Hematopoietic multipotent progenitor cell (in vitro differentiated cells): ENCODE data around the gene RFT1. TPM values are rescaled to one million over a fixed set of nuclear protein-coding genes. Genes with fewer than 3 reads are reported as not detected.

Experiments used
- DNase-seq, 3 donors: peaks; one replicate each; pipeline ENCODE4 v3.0.0-alpha.2; 2011 to 2015; ENCODE audit warnings: low read depth in 2 of 3, low spot score in 2 of 3
- total RNA-seq: library from RNA; depleted of rRNA; stranded (reverse); fragments of >200 nt; gene quantifications from one replicate; pipeline ENCODE4 v1.2.3, GENCODE V29; 2012

RFT1 gene
- total RNA-seq, 1 donor: 14.0 TPM

DNA sequence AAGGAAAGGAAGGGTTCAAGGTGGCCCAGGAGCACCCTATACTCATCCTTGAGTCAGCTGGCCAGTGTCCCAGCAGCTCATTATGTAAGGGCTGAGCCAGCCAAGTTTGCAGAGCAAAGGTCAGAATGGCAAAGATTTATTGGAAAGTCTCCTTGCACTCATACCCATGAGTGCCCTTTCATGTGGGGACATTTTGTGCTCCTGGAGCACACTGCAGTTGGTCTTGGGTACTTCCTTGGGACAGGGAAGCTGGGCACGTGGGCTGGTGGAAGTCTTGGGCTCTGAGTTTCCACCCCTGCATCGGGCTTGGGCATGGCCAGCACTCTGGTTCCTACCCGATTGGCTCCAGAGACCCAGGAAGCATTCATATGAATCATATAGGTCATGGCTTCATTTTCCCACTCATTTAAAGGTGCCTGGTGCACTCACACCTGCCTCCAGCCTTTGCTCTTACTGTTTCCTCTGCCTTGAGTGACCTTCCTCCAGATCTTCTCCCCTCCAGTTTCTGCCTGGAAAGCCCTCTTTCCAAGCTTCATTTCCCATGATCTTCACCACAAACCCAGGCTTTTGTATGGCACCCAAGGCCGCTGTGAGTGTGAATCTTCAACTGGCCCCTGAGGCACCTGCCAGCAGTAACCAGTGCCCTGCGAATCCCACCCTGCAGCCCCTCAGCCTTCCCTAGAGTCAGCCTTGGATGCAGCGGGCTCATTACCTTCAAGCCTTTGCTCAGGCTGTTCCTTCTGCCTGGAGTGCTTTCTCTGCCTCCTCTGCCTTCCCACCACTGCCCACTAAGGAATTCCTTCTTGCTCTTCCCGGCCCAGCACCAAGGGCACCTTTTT lies 20.2 kb upstream of the RFT1 start:
- no peak for DNase-seq

DNA sequence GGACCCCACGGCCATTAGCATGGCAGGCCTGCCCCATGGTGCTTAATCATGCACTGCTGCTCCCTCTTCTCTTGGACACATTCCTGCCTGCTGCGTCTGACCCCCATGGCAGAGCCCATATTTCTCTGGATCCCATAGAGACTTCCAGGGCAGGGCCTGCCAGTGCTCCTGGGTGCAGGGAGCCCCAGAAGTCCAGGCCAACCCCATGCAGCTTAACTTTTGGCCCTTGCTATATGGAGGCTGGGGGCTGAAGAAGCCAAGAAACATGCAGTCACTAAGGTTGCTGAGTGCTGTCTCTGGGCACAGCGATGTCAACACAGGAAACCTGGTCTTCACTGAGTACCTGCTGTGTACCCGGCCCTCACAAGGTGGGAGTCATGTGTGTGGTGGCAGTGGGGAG lies 19.5 kb upstream of the RFT1 start:
- no peak for DNase-seq

DNA sequence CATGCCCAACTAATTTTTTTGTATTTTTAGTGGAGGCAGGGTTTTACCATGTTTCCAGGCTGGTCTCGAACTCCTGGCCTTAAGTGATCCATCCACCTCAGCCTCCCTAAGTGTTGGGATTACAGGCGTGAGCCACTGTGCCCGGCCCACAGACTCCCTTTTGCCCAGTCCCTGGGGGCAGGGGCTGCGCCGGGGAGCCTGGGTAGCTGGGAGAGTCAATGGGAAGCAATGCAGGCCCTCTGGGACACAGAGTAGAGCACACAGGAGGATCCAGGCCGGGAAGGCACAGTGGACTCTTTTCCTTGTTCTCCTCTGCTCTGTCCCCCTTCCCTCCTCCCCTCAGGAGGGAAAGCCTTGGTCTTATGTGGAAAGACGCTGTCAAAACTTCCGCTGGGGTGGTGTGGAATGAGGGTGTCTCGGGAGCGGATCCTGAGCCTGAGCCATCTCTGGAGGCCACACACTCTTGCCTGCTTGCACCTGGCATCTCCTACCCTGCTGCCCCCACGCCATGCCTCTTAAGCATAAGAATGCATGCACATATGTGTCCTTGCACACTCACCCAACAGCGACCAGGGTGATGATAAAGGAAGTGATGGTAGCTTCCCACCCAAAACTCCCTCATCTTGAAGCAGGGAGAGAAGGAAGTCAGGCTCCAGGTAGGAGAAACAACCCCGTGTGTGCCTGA lies 18.9 kb upstream of the RFT1 start:
- no peak for DNase-seq

DNA sequence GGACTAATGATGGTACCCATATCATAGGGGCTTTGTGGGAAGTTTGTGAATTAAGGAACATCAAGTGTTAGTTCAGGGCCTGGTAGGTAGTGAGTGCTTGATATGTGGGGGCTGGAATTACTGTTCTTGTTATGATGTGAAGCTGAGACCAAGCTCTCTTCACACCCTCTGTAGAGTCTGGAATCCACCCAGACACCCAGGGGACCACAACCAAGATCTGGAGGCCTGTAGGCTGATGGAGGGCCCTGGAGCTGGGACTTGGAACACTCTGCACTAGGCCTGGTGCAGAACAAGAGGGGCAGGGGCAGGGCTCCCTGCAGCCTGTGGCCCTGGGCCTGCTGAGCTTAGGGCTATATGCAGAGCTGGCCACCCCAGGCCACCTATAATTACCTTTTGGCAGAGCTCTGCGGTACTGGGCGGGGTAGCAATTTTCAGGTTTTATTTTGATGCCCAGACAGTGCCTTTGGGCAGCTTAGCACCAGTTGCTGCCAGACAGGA lies 17.7 kb upstream of the RFT1 start:
- no peak for DNase-seq

DNA sequence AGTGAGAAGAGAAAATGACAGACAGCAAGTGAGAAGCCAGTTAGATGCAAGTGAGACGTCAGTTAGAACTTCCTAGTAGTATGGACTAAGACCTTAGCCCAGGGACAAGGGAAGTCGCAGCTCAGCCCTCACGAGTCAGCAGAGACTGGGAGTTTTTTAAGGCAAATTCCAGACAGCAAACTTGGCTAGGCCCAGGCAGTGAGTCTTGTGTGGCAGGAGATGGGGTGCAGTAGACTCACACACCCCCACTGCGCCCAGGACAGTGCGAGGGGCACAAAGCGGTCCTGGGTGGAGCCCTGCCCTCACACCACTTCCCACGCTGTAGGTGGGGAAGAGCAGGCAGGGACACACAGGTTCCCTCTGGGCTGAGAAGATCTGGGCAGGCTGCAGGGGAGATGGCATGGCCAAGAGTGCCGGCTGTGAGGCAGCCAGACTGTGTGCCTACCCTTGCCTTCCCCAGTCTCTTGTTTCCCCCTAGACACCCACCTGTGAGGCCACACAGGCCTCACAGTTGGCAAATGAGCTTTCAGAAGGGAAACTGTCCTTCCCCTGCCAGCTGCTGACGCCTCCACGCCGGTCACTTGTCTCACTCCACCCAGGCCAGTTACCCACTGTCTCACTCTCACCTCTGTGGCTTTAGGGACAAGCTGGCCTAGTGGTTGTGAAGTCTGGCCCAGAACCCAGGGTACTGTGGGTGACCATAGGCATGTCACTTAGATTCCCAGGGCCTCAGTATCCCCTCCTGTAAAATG lies 17.1 kb upstream of the RFT1 start:
- no peak for DNase-seq

DNA sequence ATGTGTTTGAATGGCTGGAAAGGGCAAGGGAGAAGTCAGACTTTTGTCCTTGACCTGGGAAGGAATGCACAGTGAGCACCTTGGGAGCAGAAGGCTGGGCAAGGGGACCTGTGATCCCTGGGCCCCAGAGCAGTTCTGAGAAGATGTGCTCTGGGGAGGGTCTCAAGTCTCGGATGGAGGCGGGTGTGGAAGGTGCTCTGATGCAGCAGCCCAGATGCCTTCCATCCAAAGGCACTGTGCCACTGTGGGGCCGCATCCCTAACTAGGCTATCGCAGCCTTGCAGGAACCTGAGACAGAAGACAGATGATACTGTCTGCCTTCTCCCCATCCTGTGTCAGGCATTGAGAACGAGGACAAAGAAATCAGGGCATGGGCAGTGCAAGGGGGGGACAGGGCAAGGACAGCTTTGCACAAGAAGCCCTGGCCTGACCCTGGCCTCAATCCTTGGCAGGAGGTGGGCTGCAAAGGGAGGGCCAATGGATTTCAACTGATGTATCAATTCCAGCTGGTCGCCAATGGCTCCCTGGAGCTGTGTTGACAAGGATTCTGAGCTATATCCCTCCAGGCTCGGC lies 16.2 kb upstream of the RFT1 start:
- no peak for DNase-seq

DNA sequence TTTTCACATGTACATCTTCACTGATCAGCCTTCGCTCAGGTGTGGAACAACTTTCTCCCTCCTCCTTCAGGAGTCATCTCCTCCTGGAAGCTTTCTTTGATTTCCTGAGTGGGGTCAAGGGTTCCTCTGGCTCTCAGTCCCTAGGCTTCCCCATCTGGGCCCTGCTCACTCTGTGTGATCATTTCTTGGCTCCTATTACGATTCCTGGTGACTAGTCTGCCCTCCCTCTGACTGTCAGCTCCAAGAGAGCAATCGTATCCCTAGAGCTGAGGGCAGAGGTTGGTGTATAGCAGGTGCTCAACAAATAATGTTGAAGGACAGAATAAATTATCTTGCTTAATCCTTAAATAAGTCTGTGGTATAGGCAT lies 15.5 kb upstream of the RFT1 start:
- DNase-seq: no peak

DNA sequence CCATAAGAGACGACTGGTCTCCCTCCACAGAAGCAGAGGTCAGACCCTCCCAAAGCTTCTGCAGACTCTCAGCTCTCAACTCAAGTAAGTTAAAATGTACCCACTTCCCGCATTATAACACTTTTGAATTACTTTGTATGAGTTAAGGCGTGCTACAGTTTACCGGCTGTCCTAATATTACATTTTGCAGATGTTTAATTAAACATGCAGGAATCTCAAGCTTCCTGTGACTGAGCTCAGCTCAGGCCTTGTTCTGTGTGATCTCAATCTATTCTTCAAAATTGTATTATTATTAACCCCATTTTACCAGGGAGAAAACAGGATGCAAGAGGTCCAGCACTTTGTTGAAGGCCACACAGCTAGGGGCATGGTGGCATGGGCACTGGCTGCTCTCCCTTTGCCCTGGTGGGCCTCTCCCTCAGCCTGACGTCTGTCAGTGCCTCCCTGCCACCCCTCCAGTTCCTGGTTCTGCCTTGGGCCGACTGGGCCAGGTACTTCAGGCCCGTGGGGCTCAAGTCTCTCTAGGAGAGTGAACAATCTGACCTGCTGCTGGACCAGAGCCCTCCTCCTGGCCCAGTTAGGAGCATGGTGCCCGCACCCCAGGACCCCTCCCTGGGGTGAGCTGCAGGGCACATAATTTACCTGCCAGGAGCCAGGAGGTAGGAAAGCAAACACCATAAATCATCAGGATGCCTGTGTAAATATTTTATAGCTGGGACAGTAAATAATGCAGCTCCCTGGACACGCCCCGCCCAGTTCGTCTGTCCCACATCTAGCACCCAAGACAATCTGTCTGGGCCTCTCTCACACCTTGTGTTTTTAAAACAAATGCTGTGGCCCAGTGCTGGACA lies 14.9 kb upstream of the RFT1 start:
- DNase-seq: no peak

DNA sequence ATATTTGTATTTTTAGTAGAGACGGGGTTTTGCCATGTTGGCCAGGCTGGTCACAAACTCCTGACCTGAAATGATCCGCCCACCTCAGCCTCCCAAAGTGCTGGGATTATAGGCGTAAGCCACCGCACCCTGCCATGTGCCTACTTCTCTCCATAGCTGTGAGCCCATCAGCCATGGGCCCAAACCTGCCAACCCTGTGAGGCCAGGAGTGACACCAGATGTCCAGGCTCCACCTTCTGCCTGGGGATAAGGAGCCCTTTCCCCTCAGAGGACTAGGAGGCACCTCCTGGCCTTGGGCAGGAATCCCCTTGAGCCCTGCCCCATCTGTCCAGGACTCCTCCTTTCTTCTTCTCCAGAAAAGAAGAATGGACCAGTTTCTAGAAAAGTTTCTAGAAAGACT lies 14.2 kb upstream of the RFT1 start:
- no peak for DNase-seq

DNA sequence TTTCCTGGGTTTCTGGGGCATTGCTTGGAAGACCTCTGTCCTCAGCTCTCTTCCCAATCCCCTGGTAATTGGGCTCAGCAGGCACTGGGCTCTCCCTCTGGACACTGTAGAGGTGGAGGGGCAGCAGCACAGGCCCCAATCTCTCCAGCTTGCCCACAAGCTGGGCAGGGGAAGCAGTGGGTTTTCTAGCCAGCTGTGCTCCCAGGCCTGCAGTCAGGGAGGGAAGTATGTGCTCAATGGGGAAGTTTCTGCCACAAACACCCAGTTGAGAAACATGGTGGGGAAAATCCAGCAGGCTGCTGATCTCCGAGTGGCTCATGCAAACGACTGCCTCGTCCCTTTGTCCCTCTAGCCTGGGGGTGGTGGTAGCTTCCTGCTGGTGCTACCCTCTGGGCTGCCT lies 12.8 kb upstream of the RFT1 start:
- peak in 1 of 3 donors; percentile 43 for DNase-seq

DNA sequence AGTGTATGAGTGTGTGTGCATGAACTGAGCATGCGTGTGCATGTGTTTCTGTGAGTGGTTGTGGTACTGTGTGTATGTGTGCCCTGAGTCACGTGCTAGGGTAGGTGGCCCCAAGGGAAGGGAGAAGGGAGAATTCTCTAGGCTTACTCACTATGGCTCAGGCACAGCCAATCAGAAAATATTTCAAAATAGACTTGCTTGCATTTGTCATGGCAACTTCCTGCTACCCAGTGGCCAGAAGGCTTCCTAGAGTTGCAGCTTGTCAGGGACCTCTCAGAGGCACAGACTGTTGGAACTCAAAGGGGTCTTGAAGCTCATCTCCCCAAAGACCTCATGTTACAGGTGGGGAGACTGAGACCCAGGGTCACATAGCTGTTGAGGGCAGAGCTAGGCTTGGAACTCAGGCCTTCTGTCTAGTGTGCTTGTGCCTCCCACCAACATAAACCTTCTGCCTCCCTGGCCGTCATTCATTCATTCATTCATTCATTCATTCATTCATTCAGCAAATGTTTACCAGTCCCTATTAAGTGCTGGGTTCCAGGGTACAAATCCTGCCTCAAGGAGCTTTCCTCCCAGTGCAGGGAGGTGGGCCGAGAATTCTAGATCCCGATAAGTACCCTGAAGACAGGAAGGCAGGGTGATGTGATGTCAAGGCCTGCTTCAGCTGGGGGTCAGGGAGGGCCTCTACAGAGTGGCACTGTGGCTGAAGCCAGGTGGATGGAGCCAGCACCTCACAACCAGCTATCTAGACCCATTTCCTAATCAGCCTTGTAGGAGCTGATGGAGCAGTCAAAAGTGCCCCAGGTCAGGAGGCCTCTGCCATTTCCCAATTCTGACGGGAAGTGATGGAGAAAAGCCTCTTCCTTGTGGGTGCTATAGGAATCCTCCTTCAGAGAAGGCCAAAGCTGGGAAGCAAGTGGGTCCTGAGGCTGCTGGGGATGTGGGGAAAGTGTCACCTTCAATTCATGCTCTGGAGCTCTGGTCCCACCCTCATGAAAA lies 10.9 kb upstream of the RFT1 start:
- peak in 1 of 3 donors; percentile 32 for DNase-seq

DNA sequence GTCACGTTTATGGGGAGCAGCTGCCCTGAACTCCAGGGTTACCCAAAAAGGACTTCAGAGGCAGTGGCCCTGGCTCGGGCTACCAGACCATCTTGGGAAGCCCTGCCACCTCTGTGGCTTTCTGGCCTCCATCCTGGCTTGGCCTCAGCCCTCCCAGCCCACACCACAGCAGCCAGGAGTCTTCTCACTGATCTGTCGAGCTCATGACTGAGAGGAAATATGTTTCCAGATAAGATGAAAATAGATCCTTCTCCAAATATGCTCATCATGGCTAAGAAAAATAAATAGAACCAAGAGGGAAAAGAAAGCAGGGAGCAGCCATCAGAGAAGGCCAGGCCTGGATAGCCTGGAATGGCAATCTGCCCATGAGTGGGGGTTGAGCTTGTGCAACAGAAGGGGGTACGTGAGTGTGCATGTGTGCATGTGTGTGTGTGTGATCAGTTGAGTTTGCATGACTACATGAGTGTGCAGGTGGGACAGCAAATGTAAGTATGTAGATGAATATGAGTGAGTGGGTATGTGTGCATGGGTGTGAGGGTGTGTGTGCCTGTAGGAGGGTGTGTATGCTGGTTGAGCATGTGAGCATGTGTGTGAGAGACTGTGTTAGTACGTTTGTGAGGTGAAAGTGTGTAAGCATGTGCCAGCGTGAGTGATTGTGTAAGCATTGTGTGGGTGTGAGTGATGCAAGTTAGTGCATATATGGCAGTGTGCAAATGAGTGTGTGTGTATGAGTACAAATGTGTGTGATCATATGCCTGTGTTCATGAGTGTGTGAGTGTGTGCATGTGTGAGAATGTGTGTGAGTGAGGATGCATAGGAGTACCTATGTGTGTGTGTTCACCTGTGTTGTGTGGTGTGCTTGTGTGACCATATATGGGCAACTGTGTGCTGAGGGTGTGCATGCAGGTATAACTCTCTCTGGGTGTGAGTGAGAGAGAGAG lies 9.9 kb upstream of the RFT1 start:
- DNase-seq: no peak

DNA sequence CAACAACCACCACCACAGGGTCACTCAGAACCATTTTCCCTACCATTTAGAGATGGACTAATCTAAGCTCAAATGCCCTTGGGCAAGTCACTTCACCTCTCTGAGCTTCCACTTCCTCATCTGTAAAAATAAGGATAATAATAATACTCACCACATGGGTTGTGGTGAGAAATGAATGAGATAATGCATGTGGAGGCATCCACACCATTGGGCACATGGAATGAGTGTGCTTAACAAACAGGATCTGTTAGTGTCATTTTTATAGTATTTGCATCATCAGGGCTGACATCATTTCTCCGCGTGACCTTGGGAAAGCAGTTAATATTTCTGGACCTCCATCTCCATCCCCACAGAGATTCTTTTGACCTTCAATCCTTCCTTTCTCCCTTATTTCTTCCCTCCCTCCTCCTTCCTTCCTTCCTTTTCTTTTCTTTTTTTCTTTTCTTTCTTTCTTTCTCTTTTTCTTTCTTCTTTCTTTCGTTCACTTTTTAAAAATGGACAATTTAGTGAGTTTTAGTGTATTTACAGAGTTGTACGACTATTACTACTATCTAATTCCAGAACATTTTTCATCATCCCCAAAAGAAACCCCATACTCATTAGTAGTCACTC lies 7.7 kb upstream of the RFT1 start:
- DNase-seq: no peak

DNA sequence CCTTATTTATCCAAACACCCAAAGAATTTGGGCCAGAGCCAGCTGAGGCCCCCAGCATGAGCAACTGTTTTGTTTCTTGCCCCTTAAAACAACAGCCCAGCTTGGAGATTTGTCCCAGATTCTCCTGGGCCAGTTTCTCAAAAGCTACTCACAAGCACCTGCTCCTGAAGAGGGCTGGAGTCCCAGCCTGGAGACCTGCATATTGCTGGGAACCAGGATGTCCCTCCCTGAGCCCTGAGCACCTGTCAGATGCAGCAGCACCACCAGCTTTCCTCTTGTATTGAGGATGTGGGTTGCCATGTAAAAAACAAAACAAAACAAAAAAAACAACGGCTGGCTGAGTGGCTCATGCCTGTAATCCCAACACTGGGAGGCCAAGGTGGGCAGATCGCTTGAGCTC lies 7.0 kb upstream of the RFT1 start:
- peak in 1 of 3 donors; percentile 28 for DNase-seq

DNA sequence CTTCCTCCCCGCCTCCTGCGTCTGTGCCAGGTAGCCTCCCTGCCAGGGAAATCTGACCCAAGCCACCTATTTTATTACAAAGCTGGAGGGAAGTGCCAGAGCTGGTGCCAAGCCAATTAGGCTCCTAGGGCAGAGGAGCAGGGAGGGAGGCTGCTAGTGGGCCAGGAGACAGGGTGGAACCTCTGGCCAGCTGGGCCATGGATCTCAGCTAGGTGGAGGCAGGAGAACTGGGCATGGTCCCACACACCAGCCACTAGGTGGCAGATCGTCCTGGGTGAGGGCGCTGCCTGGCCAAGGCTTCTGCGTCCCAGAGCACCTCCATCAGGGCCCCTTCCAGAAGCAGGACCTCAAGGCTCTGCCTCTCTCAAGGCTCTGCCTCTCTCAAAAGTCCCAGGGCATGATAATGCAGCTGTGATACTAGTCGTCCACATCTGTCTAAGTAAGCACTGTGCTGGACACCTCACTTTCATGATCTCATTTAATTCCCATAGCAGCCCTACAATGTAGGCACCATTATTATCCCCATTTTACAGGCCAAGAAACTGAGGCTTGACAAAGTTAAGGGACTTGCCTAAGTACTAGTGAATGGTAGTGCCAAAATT lies 4.5 kb upstream of the RFT1 start:
- DNase-seq: peak in 2 of 3 donors; percentile 68 to 79

DNA sequence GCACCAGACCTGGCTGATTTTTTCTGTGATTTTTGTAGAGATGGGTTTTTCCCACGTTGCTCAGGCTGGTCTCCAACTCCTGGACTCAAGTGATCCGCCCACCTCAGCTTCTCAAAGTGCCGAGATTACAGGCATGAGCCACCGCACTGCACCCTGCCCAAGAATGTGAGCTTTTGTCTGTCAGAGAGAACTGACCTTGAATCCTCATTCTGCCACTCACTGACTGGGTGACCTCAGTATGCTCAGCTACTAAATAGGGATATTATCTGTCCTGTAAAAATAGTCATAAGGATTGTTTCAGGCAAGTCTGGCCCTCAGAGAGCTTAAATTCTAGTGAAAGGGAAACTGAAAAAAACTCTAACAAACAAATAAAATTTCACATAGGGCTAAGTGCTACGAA lies 2.1 kb upstream of the RFT1 start:
- no peak for DNase-seq

DNA sequence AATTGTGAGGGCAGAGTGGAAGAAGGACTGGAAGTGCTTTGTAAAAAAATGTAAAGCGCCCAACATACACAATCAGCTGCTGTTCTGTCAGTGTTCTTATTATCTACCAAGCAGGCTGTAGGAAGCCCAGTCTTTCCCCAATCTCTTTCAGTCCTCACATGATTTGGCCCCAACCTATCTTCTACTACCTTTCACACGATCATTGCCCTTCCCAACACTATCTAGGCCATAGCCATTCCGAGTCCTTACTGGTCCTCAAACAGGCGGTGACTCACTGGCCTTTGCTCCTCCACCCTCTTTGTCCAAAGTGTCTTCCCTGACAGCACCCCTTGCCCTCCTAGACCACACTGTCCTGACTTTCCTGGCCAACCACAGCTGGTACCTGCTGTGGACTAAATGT lies 861 bp upstream of the RFT1 start:
- no peak for DNase-seq
